Activated naive CD8-positive, alpha-beta T cell treated with anti-CD3 and anti-CD28 coated beads for 36 hours (primary cell): Measurements from ENCODE around the gene COG2. TPM values are rescaled to one million over a fixed set of nuclear protein-coding genes. Genes with fewer than 3 reads are reported as not detected.
"Not testable (repeated sequence)": the region's sequence is repeated elsewhere in the genome, so short reads cannot be mapped to it uniquely, and the experiment has no call there.

Source experiments
- DNase-seq: peaks from one replicate; pipeline ENCODE4 v3.0.0; 2021
- H3K27ac Mint-ChIP-seq: one replicate; pipeline ENCODE4 v1.8.0; 2022; ENCODE audit warnings: mild to moderate bottlenecking, moderate library complexity, mixed read lengths
- H3K27me3 Mint-ChIP-seq: one replicate; pipeline ENCODE4 v1.8.0; 2022; ENCODE audit warnings: mild to moderate bottlenecking, mixed read lengths
- H3K36me3 Mint-ChIP-seq: one replicate; pipeline ENCODE4 v1.8.0; 2021; ENCODE audit warnings: mild to moderate bottlenecking, mixed read lengths
- H3K4me1 Mint-ChIP-seq: one replicate; pipeline ENCODE4 v1.8.0; 2021; ENCODE audit warnings: mixed read lengths
- H3K4me3 Mint-ChIP-seq: one replicate; pipeline ENCODE4 v1.8.0; 2022; ENCODE audit warnings: mild to moderate bottlenecking, moderate library complexity, mixed read lengths
- H3K9me3 Mint-ChIP-seq: one replicate; pipeline ENCODE4 v1.8.0; 2022; ENCODE audit warnings: mixed read lengths
- total RNA-seq, 2 experiments: library from RNA; stranded (reverse); gene quantifications; one replicate each; pipeline ENCODE4 v1.2.3, GENCODE V29; 2021

Gene COG2
- total RNA-seq, 2 experiments from 2014 or later, result 41.0 to 41.7 TPM

- no peak overlapping the region for H3K4me3 Mint-ChIP-seq
- H3K9me3 Mint-ChIP-seq, result no peaks in the 10 kb centered on the region
- no peaks in the 10 kb centered on the region for H3K4me1 Mint-ChIP-seq
- peaks cover 5% of the 10 kb centered on the region for H3K36me3 Mint-ChIP-seq
- no peak overlapping the region for H3K27ac Mint-ChIP-seq
- no peak for DNase-seq
- H3K27me3 Mint-ChIP-seq, result no peaks in the 10 kb centered on the region
These were observed 54.6 kb downstream of the COG2 start for GRCh38 chr1:230696722-230697437.

- Mint-ChIP-seq H3K27me3 (no peaks in the 10 kb centered on the region), H3K36me3 (no peaks in the 10 kb centered on the region), H3K27ac (no peak overlapping the region), H3K9me3 (no peaks in the 10 kb centered on the region), H3K4me3 (no peak overlapping the region), H3K4me1 (no peaks in the 10 kb centered on the region)
- no peak for DNase-seq
These were observed 55.8 kb downstream of the COG2 start for GRCh38 chr1:230698130-230698529.

GRCh38 chr1:230698964-230699363 lies 56.7 kb downstream of the COG2 start:
- not testable (repeated sequence) for H3K36me3 Mint-ChIP-seq, DNase-seq, H3K27ac Mint-ChIP-seq, H3K4me1 Mint-ChIP-seq, H3K4me3 Mint-ChIP-seq, H3K27me3 Mint-ChIP-seq, H3K9me3 Mint-ChIP-seq

DNA sequence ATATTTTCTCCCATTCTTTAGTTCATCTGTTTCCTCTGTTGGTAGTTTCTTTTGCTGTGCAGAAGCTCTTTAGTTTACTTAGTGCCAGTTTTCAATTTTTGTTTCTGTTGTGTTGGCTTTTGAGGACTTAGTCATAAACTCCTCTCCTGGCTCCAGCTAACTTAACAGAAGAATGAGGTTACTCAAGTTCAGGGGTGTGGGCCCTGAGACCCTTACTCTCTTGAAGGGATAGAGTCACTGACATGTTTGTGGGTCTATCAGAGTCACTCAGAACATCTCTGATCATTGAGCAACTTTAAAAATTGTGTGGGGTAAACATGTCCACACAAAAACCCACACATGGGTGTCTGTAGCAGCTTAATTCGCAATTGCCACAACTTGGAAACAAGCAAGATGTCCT lies 57.4 kb downstream of the COG2 start:
- Mint-ChIP-seq H3K27me3 (peaks cover under 1% of the 10 kb centered on the region), H3K4me1 (no peaks in the 10 kb centered on the region), H3K36me3 (no peaks in the 10 kb centered on the region), H3K9me3 (no peaks in the 10 kb centered on the region), H3K4me3 (no peak overlapping the region), H3K27ac (no peak overlapping the region)
- DNase-seq, result no peak

DNA sequence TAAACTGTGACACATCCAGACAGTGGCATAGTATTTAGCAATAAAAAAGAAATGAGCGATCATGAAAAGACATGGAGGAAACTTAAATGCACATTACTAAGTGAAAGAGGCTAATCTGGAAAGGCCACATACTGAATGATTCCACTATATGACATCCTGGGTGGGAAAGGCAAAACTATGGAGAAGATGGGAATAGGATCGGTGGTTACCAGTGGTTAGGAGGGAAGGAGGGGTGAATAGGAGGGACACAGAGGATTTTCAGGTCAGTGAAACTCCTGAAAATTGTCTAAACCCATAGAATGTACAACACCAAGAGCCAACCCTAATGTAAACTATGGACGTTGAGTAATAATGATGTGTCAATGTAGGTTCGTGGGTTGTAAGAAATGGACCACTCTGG lies 57.9 kb downstream of the COG2 start:
- DNase-seq, result no peak
- H3K9me3 Mint-ChIP-seq, result no peaks in the 10 kb centered on the region
- no peaks in the 10 kb centered on the region for H3K36me3 Mint-ChIP-seq
- H3K27me3 Mint-ChIP-seq, result peaks cover 4% of the 10 kb centered on the region
- no peak overlapping the region for H3K4me3 Mint-ChIP-seq
- no peak overlapping the region for H3K27ac Mint-ChIP-seq
- no peaks in the 10 kb centered on the region for H3K4me1 Mint-ChIP-seq

- Mint-ChIP-seq H3K27me3 (peaks cover 4% of the 10 kb centered on the region), H3K9me3 (no peaks in the 10 kb centered on the region), H3K36me3 (no peaks in the 10 kb centered on the region), H3K4me1 (no peaks in the 10 kb centered on the region), H3K27ac (no peak overlapping the region), H3K4me3 (no peak overlapping the region)
- no peak for DNase-seq
These were observed 59.2 kb downstream of the COG2 start for GRCh38 chr1:230701434-230701833.

DNA sequence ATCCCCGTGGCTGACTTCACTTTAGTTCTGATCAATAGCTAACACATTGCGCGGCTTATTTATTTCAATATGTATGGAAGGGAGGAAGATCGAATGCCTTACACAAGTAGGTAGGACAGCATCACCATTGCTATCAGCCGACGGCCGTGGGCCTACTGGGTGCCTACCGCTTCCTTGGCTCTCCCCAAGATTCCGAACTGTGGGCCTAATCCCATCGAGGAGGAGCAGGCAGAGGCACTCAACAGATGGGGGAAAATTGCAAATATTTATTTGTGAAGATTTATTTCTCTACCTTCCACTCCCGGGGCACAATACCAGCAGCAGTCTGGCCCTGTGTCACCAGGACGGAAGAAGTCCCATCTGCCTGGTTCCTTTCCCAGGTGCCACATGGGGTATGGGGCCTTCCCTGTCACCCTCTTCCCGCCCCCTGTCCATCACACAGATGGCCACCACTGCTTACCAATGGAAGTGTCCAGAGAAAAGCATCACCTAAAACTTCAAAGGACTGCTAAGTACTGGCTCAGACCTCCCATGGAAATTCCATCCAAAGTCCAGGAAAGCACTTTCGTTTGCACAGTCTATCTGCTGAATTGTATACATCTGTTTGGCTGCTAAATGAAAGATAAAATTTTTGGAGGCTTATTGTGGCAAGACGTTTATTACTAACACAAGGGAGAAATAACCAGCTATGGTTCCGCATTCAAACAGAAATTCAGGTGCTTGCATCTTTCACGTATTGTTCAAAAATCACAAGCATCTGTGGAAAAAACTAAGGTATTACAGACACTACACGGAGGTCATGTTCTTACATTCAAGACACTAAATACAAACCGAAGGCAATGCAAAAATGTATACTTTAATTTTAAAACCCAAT lies 59.9 kb downstream of the COG2 start:
- Mint-ChIP-seq H3K4me1 (no peaks in the 10 kb centered on the region), H3K27ac (no peak overlapping the region), H3K27me3 (peaks cover 4% of the 10 kb centered on the region), H3K9me3 (no peaks in the 10 kb centered on the region), H3K4me3 (no peak overlapping the region), H3K36me3 (no peaks in the 10 kb centered on the region)
- DNase-seq, result no peak

GRCh38 chr1:230702934-230703678 lies 60.8 kb downstream of the COG2 start:
- H3K9me3 Mint-ChIP-seq, result no peaks in the 10 kb centered on the region
- DNase-seq, result no peak
- no peaks in the 10 kb centered on the region for H3K36me3 Mint-ChIP-seq
- H3K4me1 Mint-ChIP-seq, result no peaks in the 10 kb centered on the region
- H3K27me3 Mint-ChIP-seq, result peaks cover 7% of the 10 kb centered on the region
- H3K4me3 Mint-ChIP-seq, result no peak overlapping the region
- H3K27ac Mint-ChIP-seq, result no peak overlapping the region

GRCh38 chr1:230703679-230704385 lies 61.6 kb downstream of the COG2 start:
- no peaks in the 10 kb centered on the region for H3K4me1 Mint-ChIP-seq
- no peak overlapping the region for H3K4me3 Mint-ChIP-seq
- DNase-seq, result no peak
- H3K27ac Mint-ChIP-seq, result no peak overlapping the region
- H3K36me3 Mint-ChIP-seq, result no peaks in the 10 kb centered on the region
- H3K9me3 Mint-ChIP-seq, result no peaks in the 10 kb centered on the region
- peaks cover 7% of the 10 kb centered on the region for H3K27me3 Mint-ChIP-seq

DNA sequence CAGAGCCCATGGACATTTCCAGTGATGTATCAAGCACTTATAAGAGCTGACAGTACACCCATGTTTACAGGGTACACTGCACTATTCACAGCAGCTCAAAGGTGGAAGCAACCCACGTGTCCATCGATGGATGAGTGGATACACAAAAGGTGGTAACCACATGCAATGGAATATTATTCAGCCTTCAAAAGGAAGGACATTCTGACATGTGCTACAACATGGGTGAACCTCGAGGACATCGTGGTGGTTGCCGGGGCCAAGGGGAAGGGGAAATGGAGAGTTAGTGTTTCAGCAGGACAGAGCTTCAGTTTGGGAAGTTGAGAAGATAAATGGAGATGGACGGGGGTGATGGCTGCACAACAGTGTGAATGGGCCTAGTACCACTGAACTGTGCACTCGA lies 62.5 kb downstream of the COG2 start:
- Mint-ChIP-seq H3K9me3 (no peaks in the 10 kb centered on the region), H3K27me3 (peaks cover 7% of the 10 kb centered on the region), H3K4me3 (no peak overlapping the region), H3K27ac (no peak overlapping the region), H3K4me1 (no peaks in the 10 kb centered on the region), H3K36me3 (no peaks in the 10 kb centered on the region)
- no peak for DNase-seq

DNA sequence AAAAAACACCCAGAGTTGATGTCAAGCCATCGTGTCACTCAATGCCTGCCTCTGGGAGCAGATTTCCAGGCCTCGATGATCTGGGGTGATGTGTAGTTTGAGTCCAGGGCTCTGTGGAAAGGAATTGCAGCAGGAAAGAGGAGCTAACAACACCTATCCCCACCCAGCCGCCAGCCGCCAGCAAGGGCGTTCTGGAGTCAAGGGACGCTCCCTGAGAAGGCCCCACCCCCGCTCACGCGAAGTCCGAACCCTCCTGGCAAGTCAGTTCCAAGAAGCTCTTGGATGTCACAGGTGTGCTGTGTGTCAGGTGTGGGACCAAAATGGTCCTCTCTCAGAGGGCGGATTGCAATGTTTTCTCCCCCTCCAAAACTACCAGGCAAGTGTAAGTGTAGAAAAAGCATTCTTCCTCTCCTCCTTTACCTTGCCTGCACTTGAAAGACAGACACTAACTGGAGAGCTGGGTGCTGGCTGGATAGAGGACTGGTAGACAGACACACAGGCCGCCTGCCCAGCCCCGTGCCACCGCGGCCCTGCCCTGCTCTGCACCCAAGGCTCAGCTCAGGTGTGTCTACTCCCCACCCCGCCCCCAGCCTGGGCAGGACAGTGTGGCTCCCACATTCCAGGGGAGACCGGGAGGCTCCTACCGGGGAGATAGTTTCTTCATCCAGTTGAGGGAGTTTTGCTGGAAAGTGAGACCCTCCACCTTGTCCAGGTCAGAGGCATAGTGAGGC lies 63.2 kb downstream of the COG2 start:
- Mint-ChIP-seq H3K27me3 (peaks cover 7% of the 10 kb centered on the region), H3K27ac (no peak overlapping the region), H3K9me3 (no peaks in the 10 kb centered on the region), H3K4me3 (no peak overlapping the region), H3K36me3 (no peaks in the 10 kb centered on the region), H3K4me1 (no peaks in the 10 kb centered on the region)
- DNase-seq, result no peak

GRCh38 chr1:230706020-230706699 lies 63.9 kb downstream of the COG2 start:
- no peaks in the 10 kb centered on the region for H3K36me3 Mint-ChIP-seq
- no peaks in the 10 kb centered on the region for H3K9me3 Mint-ChIP-seq
- no peaks in the 10 kb centered on the region for H3K4me1 Mint-ChIP-seq
- peaks cover 7% of the 10 kb centered on the region for H3K27me3 Mint-ChIP-seq
- no peak overlapping the region for H3K4me3 Mint-ChIP-seq
- no peak for DNase-seq
- no peak overlapping the region for H3K27ac Mint-ChIP-seq

GRCh38 chr1:230706887-230707731 lies 64.8 kb downstream of the COG2 start:
- Mint-ChIP-seq H3K9me3 (no peaks in the 10 kb centered on the region), H3K27ac (no peak overlapping the region), H3K36me3 (no peaks in the 10 kb centered on the region), H3K4me1 (no peaks in the 10 kb centered on the region), H3K4me3 (no peak overlapping the region), H3K27me3 (peaks cover 7% of the 10 kb centered on the region)
- no peak for DNase-seq
